HEK293 (cell line): ENCODE results near the gene RFTN1.

Experiments used
- CTCF ChIA-PET: fragments of 350-600 bp; formaldehyde crosslinking; extraction: SDS; loops from one replicate; lab custom pipeline; 2021; ENCODE audit warnings: antibody characterized with exemption; lab: Yijun Ruan, JAX
- POLR2A ChIA-PET: fragments of 300-600 bp; formaldehyde crosslinking; extraction: SDS; loops from one replicate; lab custom pipeline; 2020; ENCODE audit warnings: antibody characterized with exemption, inconsistent platforms; lab: Yijun Ruan, JAX
- H3K27ac ChIP-seq: fragments of 200-500 bp; sonication (Bioruptor generic); 2 replicates; pipeline ENCODE4 v1.5.1; 2014; ENCODE audit warnings: low read depth, low read length, control low read depth, inconsistent platforms; ENCODE audit errors: extremely low read depth
- H3K36me3 ChIP-seq, 2 experiments: fragments of 200-500 bp in 1 of 2; sonication (Bioruptor generic) in 1 of 2; 1 replicate in 1 of 2; 2 replicates in 1 of 2; pipeline ENCODE4 v1.5.1; 2014 to 2017; ENCODE audit warnings: inconsistent platforms in 2 of 2, low read length in 2 of 2; ENCODE audit not compliant: control insufficient read depth in 2 of 2, insufficient read depth in 1 of 2
- H3K4me1 ChIP-seq: fragments of 200-500 bp; sonication (Bioruptor generic); 2 replicates; pipeline ENCODE4 v1.5.1; 2014; ENCODE audit warnings: mild to moderate bottlenecking, low read length, inconsistent platforms; ENCODE audit not compliant: control insufficient read depth, insufficient read depth
- H3K4me3 ChIP-seq: 2 replicates; pipeline ENCODE4 v1.5.1; 2011; ENCODE audit warnings: low read depth, mild to moderate bottlenecking, control low read depth, low read length, moderate library complexity
- H3K9me3 ChIP-seq: fragments of 200-500 bp; sonication (Bioruptor generic); 2 replicates; pipeline ENCODE4 v1.5.1; 2014; ENCODE audit warnings: low read depth, low read length, inconsistent platforms; ENCODE audit not compliant: control insufficient read depth, insufficient read depth
- BCL11A ChIP-seq: fragments of 450-650 bp; formaldehyde crosslinking; IDR thresholded peaks from 2 replicates; pipeline ENCODE4 v1.5.1; 2016; ENCODE audit warnings: low read depth, missing biosample characterization, missing genetic modification characterization
- KLF1 ChIP-seq: fragments of 450-650 bp; formaldehyde crosslinking; IDR thresholded peaks from 2 replicates; pipeline ENCODE4 v1.5.1; 2016; ENCODE audit warnings: missing biosample characterization, missing genetic modification characterization
- RBAK ChIP-seq: fragments of 450-650 bp; formaldehyde crosslinking; IDR thresholded peaks from 2 replicates; pipeline ENCODE4 v1.5.1; 2016; ENCODE audit warnings: missing biosample characterization, missing genetic modification characterization
- SP3 ChIP-seq: fragments of 450-650 bp; formaldehyde crosslinking; IDR thresholded peaks from 2 replicates; pipeline ENCODE4 v1.5.1; 2016; ENCODE audit warnings: missing biosample characterization, missing genetic modification characterization
- TCF7L2 ChIP-seq: IDR thresholded peaks from 2 replicates; pipeline ENCODE4 v1.6.1; 2011; ENCODE audit warnings: low read depth, mild to moderate bottlenecking, inconsistent platforms, low read length, moderate library complexity, borderline replicate concordance
- ZBTB11 ChIP-seq: fragments of 450-650 bp; formaldehyde crosslinking; conservative IDR thresholded peaks from 2 replicates; pipeline ENCODE4 v1.5.1; 2016; ENCODE audit warnings: low read depth, missing biosample characterization, missing genetic modification characterization
- ZFP41 ChIP-seq: fragments of 450-650 bp; formaldehyde crosslinking; IDR thresholded peaks from 2 replicates; pipeline ENCODE4 v1.5.1; 2016; ENCODE audit warnings: missing biosample characterization, missing genetic modification characterization, borderline replicate concordance
- ZNF174 ChIP-seq: fragments of 450-650 bp; formaldehyde crosslinking; IDR thresholded peaks from 2 replicates; pipeline ENCODE4 v1.5.0; 2017; ENCODE audit warnings: missing biosample characterization, mild to moderate bottlenecking, missing genetic modification characterization
- ZNF184 ChIP-seq: fragments of 450-650 bp; IDR thresholded peaks from 2 replicates; pipeline ENCODE4 v1.5.1; 2018; ENCODE audit warnings: missing biosample characterization, mild to moderate bottlenecking, missing genetic modification characterization
- ZNF202 ChIP-seq: fragments of 450-650 bp; formaldehyde crosslinking; IDR thresholded peaks from 2 replicates; pipeline ENCODE4 v1.5.1; 2016; ENCODE audit warnings: missing biosample characterization, missing genetic modification characterization, borderline replicate concordance
- ZNF223 ChIP-seq: fragments of 450-650 bp; formaldehyde crosslinking; IDR thresholded peaks from 2 replicates; pipeline ENCODE4 v1.5.1; 2016; ENCODE audit warnings: missing biosample characterization, missing genetic modification characterization
- ZNF394 ChIP-seq: fragments of 450-650 bp; formaldehyde crosslinking; IDR thresholded peaks from 2 replicates; pipeline ENCODE4 v1.5.1; 2016; ENCODE audit warnings: missing biosample characterization, missing genetic modification characterization, mild to moderate bottlenecking, moderate library complexity, borderline replicate concordance
- ZNF416 ChIP-seq: fragments of 450-650 bp; formaldehyde crosslinking; IDR thresholded peaks from 2 replicates; pipeline ENCODE4 v1.5.1; 2016; ENCODE audit warnings: missing biosample characterization, missing genetic modification characterization
- ZNF510 ChIP-seq: fragments of 450-650 bp; formaldehyde crosslinking; IDR thresholded peaks from 2 replicates; pipeline ENCODE4 v1.5.1; 2018; ENCODE audit warnings: mild to moderate bottlenecking, missing genetic modification characterization, missing biosample characterization; ENCODE audit not compliant: insufficient replicate concordance
- ZNF571 ChIP-seq: fragments of 450-650 bp; formaldehyde crosslinking; IDR thresholded peaks from 2 replicates; pipeline ENCODE4 v1.5.0; 2017; ENCODE audit warnings: missing biosample characterization, missing genetic modification characterization
- ZNF610 ChIP-seq: fragments of 450-650 bp; formaldehyde crosslinking; IDR thresholded peaks from 2 replicates; pipeline ENCODE4 v1.5.1; 2016; ENCODE audit warnings: missing biosample characterization, missing genetic modification characterization, borderline replicate concordance
- ZNF76 ChIP-seq: fragments of 450-650 bp; formaldehyde crosslinking; IDR thresholded peaks from 2 replicates; pipeline ENCODE4; 2016; ENCODE audit warnings: low read depth, missing biosample characterization, missing genetic modification characterization, borderline replicate concordance
- ZNF837 ChIP-seq: fragments of 450-650 bp; formaldehyde crosslinking; IDR thresholded peaks from 2 replicates; pipeline ENCODE4 v1.5.1; 2016; ENCODE audit warnings: missing biosample characterization, missing genetic modification characterization
- ZNF843 ChIP-seq: fragments of 450-650 bp; formaldehyde crosslinking; IDR thresholded peaks from 2 replicates; pipeline ENCODE4 v1.5.1; 2016; ENCODE audit warnings: missing biosample characterization, missing genetic modification characterization
- TF ChIP-seq, protein P1 (sequence below): fragments of 450-650 bp; formaldehyde crosslinking; IDR thresholded peaks from 2 replicates; pipeline ENCODE4 v1.5.1; 2016; ENCODE audit warnings: missing biosample characterization, missing genetic modification characterization

The RFTN1 gene

DNA sequence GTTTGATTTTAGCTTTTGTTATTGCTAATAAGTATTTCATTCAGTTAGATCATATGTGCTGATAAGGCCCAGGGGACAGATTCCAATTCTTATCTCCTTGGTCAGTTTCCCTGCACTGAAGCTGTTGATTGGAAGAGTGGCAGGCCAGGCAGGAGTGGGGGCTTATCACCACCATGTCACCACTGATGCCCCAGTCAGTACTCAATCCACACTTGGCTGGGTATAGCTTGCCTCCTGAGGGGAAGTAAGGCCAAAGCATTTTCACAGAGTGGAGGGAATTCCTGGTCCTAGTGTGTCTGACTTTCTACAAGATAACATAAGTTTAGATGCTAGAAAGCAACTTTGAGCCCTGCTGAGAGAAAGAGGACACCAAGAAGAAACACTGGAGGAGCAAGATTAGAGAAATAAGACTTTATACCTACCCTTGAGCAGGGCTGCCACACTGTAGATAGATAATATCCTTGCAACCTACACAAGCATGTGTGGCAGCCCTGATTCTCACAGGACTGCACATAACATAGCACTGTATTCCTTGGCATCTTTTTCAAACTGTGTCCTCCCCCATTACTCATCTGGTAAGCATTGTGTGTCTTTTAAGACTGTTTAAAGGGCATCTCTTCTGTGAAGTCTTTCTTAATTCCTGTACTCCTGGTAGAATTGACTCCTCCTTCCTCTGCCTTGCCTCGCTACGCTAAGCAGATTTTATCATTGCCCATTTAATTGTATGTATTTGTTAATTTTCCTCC is 224.2 kb downstream of the RFTN1 start:
- Histone ChIP-seq H3K9me3 (no peaks in the 10 kb centered on the region), H3K4me1 (no peaks in the 10 kb centered on the region), H3K4me3 (no peak overlapping the region), H3K27ac (no peak overlapping the region)
- POLR2A ChIA-PET = no interaction called here
- TF ChIP-seq ZNF837 (no peak), KLF1 (tag by site-specific recombination) (no peak), ZNF843 (tag by site-specific recombination) (no peak), RBAK (tag by site-specific recombination) (no peak), ZNF76 (tag by site-specific recombination) (no peak), TCF7L2 (no peak), ZNF394 (tag by site-specific recombination) (no peak), ZBTB11 (tag by site-specific recombination) (no peak), ZNF202 (tag by site-specific recombination) (no peak), BCL11A (tag by site-specific recombination) (no peak), ZNF184 (tag by site-specific recombination) (no peak), SP3 (tag by site-specific recombination) (no peak), ZNF510 (tag by site-specific recombination) (no peak), ZFP41 (no peak), ZNF571 (tag by site-specific recombination) (no peak)
- TF ChIP-seq, protein P1, sequence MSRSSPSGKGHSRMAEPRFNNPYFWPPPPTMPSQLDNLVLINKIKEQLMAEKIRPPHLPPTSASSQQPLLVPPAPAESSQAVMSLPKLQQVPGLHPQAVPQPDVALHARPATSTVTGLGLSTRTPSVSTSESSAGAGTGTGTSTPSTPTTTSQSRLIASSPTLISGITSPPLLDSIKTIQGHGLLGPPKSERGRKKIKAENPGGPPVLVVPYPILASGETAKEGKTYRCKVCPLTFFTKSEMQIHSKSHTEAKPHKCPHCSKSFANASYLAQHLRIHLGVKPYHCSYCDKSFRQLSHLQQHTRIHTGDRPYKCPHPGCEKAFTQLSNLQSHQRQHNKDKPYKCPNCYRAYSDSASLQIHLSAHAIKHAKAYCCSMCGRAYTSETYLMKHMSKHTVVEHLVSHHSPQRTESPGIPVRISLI = no peak
- TF ChIP-seq, all 188 proteins: peak for 0
- CTCF ChIA-PET = interaction anchor here (0.8 to 2.6 kb wide), 15 partner anchors 15 to 1087 kb away, joined by 3 to 14 read pairs (median 5); no protein-coding TSS in a partner anchor
- H3K36me3 ChIP-seq = peaks cover 0 to 38% of the 10 kb centered on the region in 2 experiments; a peak in 2 of 3 replicates

GRCh38 chr3:16288664-16289063 is 224.8 kb downstream of the RFTN1 start:
- TF ChIP-seq ZNF416 (no peak), ZNF223 (tag by site-specific recombination) (no peak), ZNF174 (tag by site-specific recombination) (no peak), ZNF610 (tag by site-specific recombination) (no peak)
- Histone ChIP-seq H3K4me1 (no peaks in the 10 kb centered on the region), H3K36me3 (peaks cover 0 to 42% of the 10 kb centered on the region in 2 experiments; a peak in 2 of 3 replicates), H3K9me3 (no peaks in the 10 kb centered on the region), H3K4me3 (no peak overlapping the region), H3K27ac (no peak overlapping the region)
- POLR2A ChIA-PET = no interaction called here
- CTCF ChIA-PET = interaction anchor here (0.8 to 2.0 kb wide), 9 partner anchors 15 to 279 kb away, joined by 3 to 7 read pairs (median 5); no protein-coding TSS in a partner anchor
